Esophagus muscularis mucosa (tissue), 4 donors: ENCODE data around the gene ZFYVE28. TPM values are rescaled to one million over a fixed set of nuclear protein-coding genes. Genes with fewer than 3 reads are reported as not detected.

ENCODE experiments used
- DNase-seq: peaks from one replicate; pipeline ENCODE4 v3.0.0-alpha.2; 2017; ENCODE audit errors: extremely low spot score
- H3K27ac ChIP-seq, 4 donors: fragments of 200-600 bp; sonication (generic); replicated peaks in 1 of 4; 1 replicate in 3 of 4; 2 replicates in 1 of 4; pipeline ENCODE4 v1.5.1; 2016 to 2019; ENCODE audit warnings: mild to moderate bottlenecking in 1 of 4
- H3K27me3 ChIP-seq, 4 donors: fragments of 200-600 bp; sonication (generic); one replicate each; pipeline versions ENCODE4 v1.5.1 to v1.6.0; 2016 to 2019
- H3K36me3 ChIP-seq, 4 donors: fragments of 200-600 bp; sonication (generic); one replicate each; pipeline ENCODE4 v1.5.1; 2016 to 2019
- H3K4me1 ChIP-seq, 4 donors: fragments of 200-600 bp; sonication (generic); one replicate each; pipeline ENCODE4 v1.5.1; 2016 to 2019
- H3K4me3 ChIP-seq, 4 donors: fragments of 200-600 bp; sonication (generic); 1 replicate in 2 of 4; 2 replicates in 2 of 4; pipeline ENCODE4 v1.5.1; 2016 to 2019; ENCODE audit warnings: mild to moderate bottlenecking in 4 of 4, moderate library complexity in 1 of 4
- H3K9me3 ChIP-seq, 4 donors: fragments of 200-600 bp; sonication (generic); 1 replicate in 3 of 4; 2 replicates in 1 of 4; pipeline ENCODE4 v1.5.1; 2016 to 2019
- EP300 ChIP-seq: sonication (generic); formaldehyde crosslinking; IDR thresholded peaks from one replicate; pipeline ENCODE4 v1.6.1; 2017; ENCODE audit warnings: antibody characterized with exemption
- POLR2A ChIP-seq: fragments of 450-650 bp; IDR thresholded peaks from one replicate; pipeline ENCODE4 v1.6.1; 2017; ENCODE audit warnings: antibody characterized with exemption, moderate library complexity, mild to moderate bottlenecking, low read depth
- POLR2AphosphoS5 ChIP-seq, 2 donors: sonication (generic); formaldehyde crosslinking; IDR thresholded peaks; one replicate each; pipeline ENCODE4 v1.6.1; 2017; ENCODE audit warnings: antibody characterized with exemption in 2 of 2
- WGBS: methylation state at CpG from one replicate; pipeline ENCODE4 v1.1.5; 2018; 5-methylcytosine and 5-hydroxymethylcytosine counted together
- intact Hi-C: fragments of 100-400 bp; cut with DNase I; formaldehyde crosslinking; loops from one replicate; pipeline ENCODE4 v1.15.1; 2023
- total RNA-seq, 4 donors: library from RNA; depleted of rRNA; stranded (reverse); fragments of >200 nt; gene quantifications; one replicate each; pipeline versions ENCODE4 v1.1.0 to v1.2.1, GENCODE V29; 2016
- TF ChIP-seq, protein P1 (sequence below), 3 experiments: fragments of 200-600 bp in 2 of 3; fragments of 450-650 bp in 1 of 3; sonication (generic) in 2 of 3; IDR thresholded peaks; one replicate each; pipeline ENCODE4 v1.5.1; 2017 to 2019; ENCODE audit warnings: antibody characterized with exemption in 3 of 3, mild to moderate bottlenecking in 2 of 3, moderate library complexity in 1 of 3

ZFYVE28 gene
- total RNA-seq, 4 donors from 2014 or later, result 4.5 to 13.4 (median 8.4) TPM

DNA sequence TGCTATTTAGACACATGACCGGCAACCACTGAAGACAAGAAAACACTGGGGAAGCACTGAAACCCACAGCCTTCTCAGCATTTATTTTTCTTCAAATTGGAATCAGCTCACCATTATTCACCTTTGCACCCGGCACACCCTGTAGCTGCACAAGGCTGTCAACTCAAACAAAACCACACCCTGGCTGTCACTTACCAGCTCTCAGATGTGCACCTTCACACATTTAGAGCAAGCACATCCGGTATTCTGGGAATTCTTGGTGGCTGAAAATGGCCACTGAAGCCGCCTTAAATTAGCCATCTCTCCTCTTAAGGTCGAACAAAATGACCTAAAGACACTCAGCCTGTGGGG is 5.9 kb downstream of the ZFYVE28 start:
- WGBS, result 47% methylated on average over 5 of the region's 5 CpGs
- intact Hi-C loops, result loop anchor here (10.0 kb wide), 1 partner anchor 552 kb away; the partner anchor contains the start of genes GRK4 and NOP14
- Histone ChIP-seq H3K9me3 (no peaks in the 10 kb centered on the region), H3K27me3 (peaks cover 0 to 28% (median 0%) of the 10 kb centered on the region in 4 donors), H3K4me1 (peaks cover 30 to 45% (median 42%) of the 10 kb centered on the region in 4 donors), H3K36me3 (no peaks in the 10 kb centered on the region), H3K27ac (peak overlapping the region; percentile 50 to 70 (median 56)), H3K4me3 (peak overlapping the region; percentile 20 to 35 (median 32))
- DNase-seq, result no peak
- TF ChIP-seq POLR2AphosphoS5 (IDR thresholded peaks at IDR 0.05) (no peak), EP300 (no peak), POLR2A (no peak)
- TF ChIP-seq, protein P1, sequence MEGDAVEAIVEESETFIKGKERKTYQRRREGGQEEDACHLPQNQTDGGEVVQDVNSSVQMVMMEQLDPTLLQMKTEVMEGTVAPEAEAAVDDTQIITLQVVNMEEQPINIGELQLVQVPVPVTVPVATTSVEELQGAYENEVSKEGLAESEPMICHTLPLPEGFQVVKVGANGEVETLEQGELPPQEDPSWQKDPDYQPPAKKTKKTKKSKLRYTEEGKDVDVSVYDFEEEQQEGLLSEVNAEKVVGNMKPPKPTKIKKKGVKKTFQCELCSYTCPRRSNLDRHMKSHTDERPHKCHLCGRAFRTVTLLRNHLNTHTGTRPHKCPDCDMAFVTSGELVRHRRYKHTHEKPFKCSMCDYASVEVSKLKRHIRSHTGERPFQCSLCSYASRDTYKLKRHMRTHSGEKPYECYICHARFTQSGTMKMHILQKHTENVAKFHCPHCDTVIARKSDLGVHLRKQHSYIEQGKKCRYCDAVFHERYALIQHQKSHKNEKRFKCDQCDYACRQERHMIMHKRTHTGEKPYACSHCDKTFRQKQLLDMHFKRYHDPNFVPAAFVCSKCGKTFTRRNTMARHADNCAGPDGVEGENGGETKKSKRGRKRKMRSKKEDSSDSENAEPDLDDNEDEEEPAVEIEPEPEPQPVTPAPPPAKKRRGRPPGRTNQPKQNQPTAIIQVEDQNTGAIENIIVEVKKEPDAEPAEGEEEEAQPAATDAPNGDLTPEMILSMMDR (IDR thresholded peaks at IDR 0.05), result no peak

DNA sequence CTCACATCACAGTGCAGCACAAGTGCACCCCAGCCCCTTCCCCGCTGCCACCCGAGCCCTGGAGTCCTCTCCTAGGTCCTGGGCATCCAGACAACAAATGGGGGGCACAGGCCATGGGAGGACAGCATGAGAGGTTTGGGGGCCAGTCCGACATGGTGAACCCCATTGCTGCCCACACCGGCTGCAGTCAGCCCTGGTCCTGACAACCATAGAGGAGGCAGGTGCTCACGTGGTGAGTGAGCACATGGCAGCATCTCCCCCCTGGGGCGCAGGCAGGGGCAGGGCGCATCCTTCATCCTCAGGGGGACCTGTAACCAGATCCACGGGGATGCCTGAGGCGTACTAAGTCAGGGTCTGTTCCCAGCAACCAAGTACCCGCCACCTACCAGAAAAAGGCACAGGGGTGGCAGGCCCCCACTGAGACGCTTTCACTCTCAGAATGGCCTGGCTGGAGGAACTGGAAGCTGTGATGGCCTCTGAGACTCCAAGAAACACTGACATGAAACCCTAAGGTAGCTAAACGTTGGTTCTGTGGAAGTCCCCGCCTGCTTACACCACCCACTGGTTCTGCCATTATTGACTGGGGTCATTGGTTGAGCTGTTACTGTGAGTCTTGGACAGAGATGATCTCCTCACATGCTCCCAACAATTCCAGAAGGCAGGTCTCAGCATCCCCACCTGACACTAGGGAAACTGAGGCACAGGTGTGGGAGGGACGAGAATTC is 6.5 kb downstream of the ZFYVE28 start:
- Histone ChIP-seq H3K36me3 (no peaks in the 10 kb centered on the region), H3K9me3 (no peaks in the 10 kb centered on the region), H3K4me1 (peaks cover 29 to 39% (median 38%) of the 10 kb centered on the region in 4 donors), H3K27me3 (peaks cover 0 to 22% (median 0%) of the 10 kb centered on the region in 4 donors), H3K4me3 (no peak overlapping the region), H3K27ac (peak overlapping the region in 2 of 4 donors; percentile 53 to 70)
- intact Hi-C loops, result loop anchor here (10.0 kb wide), 1 partner anchor 553 kb away; the partner anchor contains the start of genes GRK4 and NOP14
- 84% methylated on average over 12 of the region's 14 CpGs for WGBS
- no peak for DNase-seq
- TF ChIP-seq POLR2AphosphoS5 (IDR thresholded peaks at IDR 0.05) (no peak), POLR2A (no peak), EP300 (no peak)
- TF ChIP-seq, protein P1 (IDR thresholded peaks at IDR 0.05), result no peak

DNA sequence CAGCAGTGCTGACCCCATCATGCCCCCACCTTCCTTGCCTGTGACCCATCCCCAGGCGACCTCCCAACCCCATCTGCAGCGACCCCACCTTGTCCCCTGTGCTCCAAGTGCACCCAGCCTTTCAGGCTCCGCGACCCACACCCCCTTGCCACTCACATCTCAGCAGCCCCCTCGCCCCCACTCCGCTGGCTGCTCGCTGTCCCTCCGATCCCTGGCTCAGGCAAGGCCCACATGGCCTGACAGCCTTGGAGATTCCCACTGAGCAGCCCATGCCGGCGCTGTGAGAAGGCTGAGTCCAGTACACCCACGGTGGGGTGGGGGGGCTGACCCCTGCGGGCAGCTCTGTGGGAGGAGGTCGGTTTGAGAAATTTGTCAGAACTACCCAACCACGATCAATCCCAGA is 9.1 kb downstream of the ZFYVE28 start:
- intact Hi-C loops, result no loop called here
- no peak for TF ChIP-seq POLR2A
- TF ChIP-seq, protein P1 (IDR thresholded peaks at IDR 0.05), result no peak
- TF ChIP-seq EP300, result no peak
- TF ChIP-seq POLR2AphosphoS5 (IDR thresholded peaks at IDR 0.05), result no peak
- Histone ChIP-seq H3K27ac (no peak overlapping the region), H3K4me1 (peaks cover 23 to 27% (median 25%) of the 10 kb centered on the region in 4 donors), H3K9me3 (no peaks in the 10 kb centered on the region), H3K27me3 (peaks cover 0 to 9% (median 0%) of the 10 kb centered on the region in 4 donors), H3K36me3 (no peaks in the 10 kb centered on the region), H3K4me3 (no peak overlapping the region)
- 77% methylated on average over 14 of the region's 14 CpGs for WGBS
- no peak for DNase-seq

DNA sequence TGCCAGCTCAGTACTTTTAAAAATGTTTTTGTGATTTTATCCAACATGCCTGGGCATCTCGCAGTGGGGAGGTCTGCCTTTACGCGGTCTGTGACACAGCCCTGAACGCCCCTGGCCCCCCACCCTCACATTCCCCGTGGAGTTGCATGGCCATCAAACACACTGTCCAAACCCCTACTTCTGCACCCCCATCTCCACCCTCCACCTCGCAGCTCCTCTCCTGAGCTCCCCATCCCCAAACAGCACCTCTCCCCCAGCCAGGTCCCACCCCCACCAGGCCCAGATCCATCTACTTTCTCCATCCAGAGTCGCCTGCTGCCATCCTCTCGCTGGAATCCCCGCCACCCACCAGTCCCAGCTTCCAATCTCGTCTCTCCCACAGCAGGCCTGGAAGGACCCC is 9.5 kb downstream of the ZFYVE28 start:
- WGBS, result 90% methylated on average over 10 of the region's 10 CpGs
- intact Hi-C loops, result no loop called here

More for the DNA sequence above, 9.5 kb downstream of the ZFYVE28 start:
- DNase-seq, result no peak
- Histone ChIP-seq H3K4me3 (no peak overlapping the region), H3K4me1 (peaks cover 19 to 23% (median 21%) of the 10 kb centered on the region in 4 donors), H3K36me3 (no peaks in the 10 kb centered on the region), H3K9me3 (no peaks in the 10 kb centered on the region), H3K27me3 (peaks cover 0 to 9% (median 0%) of the 10 kb centered on the region in 4 donors), H3K27ac (no peak overlapping the region)
- TF ChIP-seq EP300 (no peak), POLR2A (no peak), POLR2AphosphoS5 (IDR thresholded peaks at IDR 0.05) (no peak)
- TF ChIP-seq, protein P1 (IDR thresholded peaks at IDR 0.05), result no peak
